Left renal cortex interstitium (tissue), 4 donors: ENCODE measurements around the gene MRGPRX2. TPM values are rescaled to one million over a fixed set of nuclear protein-coding genes. Genes with fewer than 3 reads are reported as not detected.

Experiments
- DNase-seq, 4 donors: peaks; one replicate each; pipeline ENCODE4 v3.0.0-alpha.2; 2013; ENCODE audit warnings: low read depth in 4 of 4, low spot score in 2 of 4, missing footprints in 1 of 4
- polyA plus RNA-seq, 4 donors: library from polyadenylated mRNA; unstranded; fragments of 120-200 nt; gene quantifications; one replicate each; pipeline ENCODE4 v1.2.1, GENCODE V29; 2013; ENCODE audit not compliant: insufficient read length in 4 of 4

The MRGPRX2 gene
- polyA plus RNA-seq, 4 donors: not detected

GRCh38 chr11:19076744-19077589 is 16.4 kb upstream of the MRGPRX2 start:
- peak in 1 of 4 donors; percentile 40 for DNase-seq

- DNase-seq: no peak
Measured at GRCh38 chr11:19075636-19076035, 15.1 kb upstream of the MRGPRX2 start.

DNA sequence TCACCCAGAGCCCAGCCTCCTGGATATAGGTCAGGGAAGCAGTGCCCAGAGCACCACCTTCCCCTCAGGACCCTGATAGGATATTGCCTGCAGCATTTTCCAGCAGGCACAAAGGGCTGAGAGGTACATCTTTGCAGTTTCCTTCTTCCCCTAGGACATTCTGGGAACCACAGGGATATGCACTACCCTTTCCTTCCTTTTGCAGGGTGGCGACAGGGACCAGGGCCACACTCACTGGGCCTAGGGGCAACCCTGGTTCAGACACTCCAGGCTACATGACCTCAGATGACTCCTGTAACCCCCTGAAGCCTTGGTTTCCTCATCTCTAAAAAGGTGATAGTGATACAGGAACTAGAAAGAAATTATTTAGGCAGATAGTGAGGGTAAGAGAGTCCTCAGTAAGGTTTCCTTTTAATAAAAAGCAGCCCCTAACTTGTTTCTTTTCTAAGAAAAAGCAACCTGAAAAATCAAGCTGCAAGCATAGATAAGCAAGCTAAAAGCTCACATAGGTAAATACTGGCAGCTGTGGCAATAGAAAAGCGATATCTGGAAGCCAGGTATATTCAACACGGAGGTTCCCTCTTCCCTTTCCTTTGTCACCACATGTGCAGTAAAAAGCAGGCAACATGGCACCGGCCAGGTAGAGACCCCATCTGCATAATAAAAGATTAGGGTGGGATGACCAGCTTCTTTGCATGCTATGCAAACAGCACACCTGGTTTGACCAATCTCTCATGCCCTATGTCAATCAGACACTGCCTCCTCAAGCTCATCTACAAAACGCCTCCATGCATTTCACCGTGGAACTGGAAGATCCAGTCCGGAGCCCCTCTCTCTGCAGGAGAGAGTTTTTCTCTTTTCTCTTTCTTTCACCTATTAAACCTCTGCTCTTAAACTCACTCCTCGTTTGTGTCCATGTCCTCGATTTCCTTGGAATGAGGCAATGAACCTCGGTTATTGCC is 13.2 kb upstream of the MRGPRX2 start:
- no peak for DNase-seq

DNA sequence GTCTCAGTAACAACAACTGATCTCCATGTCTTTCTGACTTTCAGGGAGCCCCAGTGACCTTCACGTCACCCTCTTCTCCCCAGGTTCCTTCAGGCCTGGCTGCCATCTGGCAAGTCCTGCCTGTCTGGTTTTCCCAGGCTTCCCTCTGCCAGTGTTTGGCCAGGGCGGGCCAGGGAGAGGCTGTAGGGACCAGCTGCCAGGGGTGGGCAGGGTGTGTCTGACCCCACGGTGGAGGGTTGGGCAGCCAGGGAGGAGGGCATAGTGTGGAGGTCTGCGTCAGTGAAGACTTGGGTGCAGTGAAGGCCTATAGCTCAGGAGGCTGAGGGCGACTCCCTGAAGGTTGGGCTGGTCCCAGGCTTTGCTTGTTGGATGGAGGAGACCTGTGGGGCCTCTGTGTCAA is 11.9 kb upstream of the MRGPRX2 start:
- DNase-seq: no peak

GRCh38 chr11:19071255-19071654 is 10.7 kb upstream of the MRGPRX2 start:
- peak in 3 of 4 donors; percentile 47 to 73 (median 67) for DNase-seq

GRCh38 chr11:19059833-19060232 is 684 bp downstream of the MRGPRX2 start:
- DNase-seq: no peak

DNA sequence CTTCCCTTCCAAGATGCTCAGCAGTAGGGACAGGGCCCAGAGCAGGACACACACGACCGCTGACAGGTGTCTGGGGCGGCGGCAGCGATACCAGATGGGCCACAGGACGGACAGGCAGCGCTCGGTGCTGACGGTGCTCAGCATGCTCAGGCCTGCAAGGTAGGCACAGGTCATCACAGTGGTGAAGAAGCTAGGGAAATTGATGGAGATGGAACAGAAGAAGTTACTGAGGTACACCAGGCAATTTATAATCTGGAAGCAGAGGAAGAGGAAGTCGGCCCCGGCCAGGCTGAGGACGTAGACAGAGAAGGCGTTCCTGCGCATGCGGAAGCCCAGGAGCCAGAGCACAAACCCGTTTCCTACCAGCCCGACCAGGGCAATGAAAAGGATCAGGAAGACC is 4.6 kb downstream of the MRGPRX2 start:
- no peak for DNase-seq

DNA sequence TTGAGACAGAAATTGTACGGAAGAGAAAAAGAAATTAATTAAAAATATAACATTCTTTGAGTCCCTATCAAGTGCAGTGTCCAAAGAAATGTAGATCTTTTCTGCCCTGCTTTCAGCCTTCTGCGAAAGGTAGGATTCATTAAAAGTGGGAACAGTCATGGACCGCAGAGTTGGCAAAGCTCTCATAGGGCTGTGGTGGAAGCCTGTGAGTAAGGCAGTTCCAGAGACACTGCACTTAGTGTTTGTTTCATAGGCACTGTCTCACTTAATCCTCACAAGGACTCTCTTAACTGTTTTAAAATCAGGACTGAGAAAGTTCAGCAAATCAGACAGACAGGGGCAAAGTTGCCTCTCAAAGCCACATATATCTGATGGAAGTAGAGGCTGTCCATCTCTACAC is 5.5 kb downstream of the MRGPRX2 start:
- DNase-seq: no peak

DNA sequence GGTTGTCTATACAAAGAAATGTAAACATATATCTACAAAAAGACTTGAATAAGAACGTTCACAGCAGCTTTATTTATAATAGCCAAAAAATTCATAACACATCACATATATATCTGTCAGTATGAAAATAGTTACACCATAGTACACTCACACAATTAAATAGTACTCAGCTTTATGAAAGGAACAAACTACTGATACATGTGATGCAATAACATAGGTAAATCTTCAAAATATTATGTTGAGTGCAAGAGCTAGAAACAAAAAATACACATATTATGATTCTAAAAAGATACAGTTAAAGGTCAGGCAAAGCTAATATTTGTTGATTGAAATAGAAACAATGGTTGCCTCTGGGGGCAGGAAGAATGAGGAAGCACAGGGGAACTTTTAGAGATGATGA is 6.6 kb downstream of the MRGPRX2 start:
- DNase-seq: no peak

DNA sequence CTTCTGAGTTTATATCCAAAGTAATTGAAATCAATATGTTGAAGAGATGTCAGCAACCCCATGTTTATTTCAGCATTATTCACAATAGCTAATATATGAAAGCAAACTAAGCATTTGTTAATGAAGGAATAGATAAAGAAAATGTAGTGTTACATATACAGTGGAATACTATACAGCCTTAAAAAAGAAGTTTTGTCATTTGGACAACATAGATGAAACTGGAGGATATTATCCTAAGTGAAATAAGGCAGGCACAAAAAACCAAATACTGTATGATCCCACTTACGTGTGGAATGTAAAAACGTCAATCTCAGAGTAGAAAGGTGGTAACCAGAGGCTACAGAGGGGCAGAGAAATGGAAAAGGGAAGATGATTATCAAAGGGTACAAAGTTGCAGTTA is 10.2 kb downstream of the MRGPRX2 start:
- no peak for DNase-seq

DNA sequence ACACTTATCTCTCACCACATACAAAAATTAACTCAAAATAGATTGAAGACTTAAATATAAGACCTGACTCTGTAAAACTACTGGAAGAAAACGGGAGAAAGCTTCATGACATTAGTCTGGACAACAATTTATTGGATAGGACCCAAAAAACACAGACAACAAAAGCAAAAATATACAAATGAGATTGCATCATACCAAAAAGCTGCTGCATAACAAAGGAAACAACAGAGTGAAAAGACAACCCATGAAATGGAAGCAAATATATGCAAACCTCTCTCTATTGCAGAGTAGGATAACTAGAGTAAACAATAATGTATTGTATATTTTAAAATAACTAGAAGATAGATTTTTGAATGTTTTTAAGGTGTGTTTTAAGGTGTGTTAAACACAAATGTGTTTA is 11.2 kb downstream of the MRGPRX2 start:
- DNase-seq: no peak

DNA sequence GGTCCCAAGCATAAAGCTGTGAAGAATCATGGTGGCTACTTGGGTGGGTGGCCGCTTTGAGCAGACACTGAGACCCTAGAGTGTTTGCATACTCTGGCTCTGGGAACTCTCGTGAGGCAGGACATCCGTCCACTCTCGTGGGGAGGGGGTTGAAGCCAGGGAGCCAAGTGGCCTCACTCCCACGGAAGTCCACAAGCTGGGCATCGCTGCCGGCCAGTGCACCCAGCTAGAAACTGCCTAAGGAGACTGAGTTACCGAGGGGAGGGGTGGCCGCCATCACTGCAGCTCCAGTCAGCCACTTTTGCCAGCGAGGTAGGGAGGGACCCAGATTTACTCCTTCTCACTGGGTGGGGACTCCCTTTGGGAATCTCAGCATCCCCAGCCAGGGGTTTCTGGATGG is 20.5 kb downstream of the MRGPRX2 start:
- no peak for DNase-seq

- no peak for DNase-seq
Measured at GRCh38 chr11:19039409-19039808, 21.1 kb downstream of the MRGPRX2 start.

- DNase-seq: no peak
Measured at GRCh38 chr11:19032990-19033389, 27.5 kb downstream of the MRGPRX2 start.

DNA sequence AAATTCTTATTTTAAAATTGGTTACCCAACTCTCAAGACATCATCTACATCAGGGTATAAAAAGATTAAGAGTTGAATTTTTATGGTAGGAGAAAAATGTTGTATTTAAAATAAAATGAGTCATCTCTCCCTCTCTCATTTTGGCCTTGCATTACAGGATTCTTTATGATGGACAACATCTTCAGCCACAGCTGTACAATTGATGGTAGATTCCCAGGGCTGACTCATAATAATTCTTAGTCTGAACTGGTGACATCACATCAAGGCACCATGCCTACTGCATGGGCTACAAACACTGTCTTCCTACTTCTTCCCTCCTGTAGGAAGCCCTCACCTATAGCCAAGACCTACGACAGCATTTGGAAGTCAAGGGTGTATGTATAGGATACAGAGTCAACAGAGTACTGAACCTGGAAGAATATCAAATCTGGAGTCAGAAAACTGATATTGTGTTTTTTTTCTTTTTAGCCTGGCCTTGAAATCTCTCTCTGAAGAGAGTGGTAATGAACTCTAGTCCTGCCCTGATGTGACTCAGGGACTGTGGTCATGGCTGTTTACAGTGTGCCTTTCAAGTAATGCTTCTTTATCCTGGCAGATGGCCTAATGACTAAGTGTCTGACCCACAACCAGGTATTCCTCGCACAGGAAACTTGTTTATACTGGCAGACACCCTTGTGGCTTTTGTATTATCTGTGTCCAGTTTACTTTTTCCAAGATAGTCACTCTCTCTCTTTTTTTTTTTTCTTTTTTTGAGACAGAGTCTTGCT is 32.5 kb downstream of the MRGPRX2 start:
- DNase-seq: no peak

- no peak for DNase-seq
Measured at GRCh38 chr11:19026862-19027261, 33.7 kb downstream of the MRGPRX2 start.

- DNase-seq: no peak
Measured at GRCh38 chr11:19025481-19026406, 34.8 kb downstream of the MRGPRX2 start.

- DNase-seq: no peak
Measured at GRCh38 chr11:19020831-19021230, 39.7 kb downstream of the MRGPRX2 start.

GRCh38 chr11:19018901-19019300 is 41.6 kb downstream of the MRGPRX2 start:
- peak in 1 of 4 donors; percentile 19 for DNase-seq
